Measurements from ENCODE around the gene GPRIN3. TPM values are rescaled to one million over a fixed set of nuclear protein-coding genes. Genes with fewer than 3 reads are reported as not detected.

Gene GPRIN3
- polyA plus RNA-seq (2013, experiment 1 of 2) = 0.69 TPM
- 0.67 TPM for polyA plus RNA-seq (2013, experiment 2 of 2)

DNA sequence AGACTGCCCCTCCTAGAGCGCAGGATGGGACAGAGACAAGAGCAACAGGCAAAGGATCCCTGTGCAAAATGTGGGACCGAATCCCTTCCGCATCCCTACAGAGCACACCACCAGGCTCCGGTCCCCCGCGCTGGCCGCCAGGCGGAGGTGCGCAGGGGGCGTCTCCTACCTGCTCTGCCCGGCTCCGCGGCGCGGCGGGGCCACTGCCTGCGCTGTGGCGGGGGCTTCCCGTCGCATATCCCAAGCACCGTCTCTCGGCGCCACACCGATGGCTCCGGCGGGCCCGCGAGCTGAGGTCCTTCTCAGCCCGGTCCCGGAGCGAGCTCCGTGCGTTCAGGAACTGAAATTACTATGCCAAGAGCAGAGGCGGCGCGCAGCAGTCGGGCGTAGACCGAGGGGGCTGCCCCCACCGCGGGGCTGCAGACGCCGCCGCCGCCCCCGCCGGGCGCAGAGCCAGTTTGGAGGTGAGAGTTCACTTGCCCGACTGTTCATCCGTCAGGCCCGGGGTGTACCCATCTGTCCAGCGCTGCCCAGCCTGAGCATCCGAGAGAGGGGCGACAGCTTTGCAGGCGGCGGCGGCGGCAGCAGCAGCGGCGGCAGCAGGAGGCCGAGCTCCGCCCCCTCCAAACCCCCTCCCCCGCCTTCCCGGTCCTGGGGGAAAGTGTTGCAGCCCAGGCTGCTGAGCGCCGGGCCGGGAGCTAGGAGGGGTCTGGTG lies at the start of gene GPRIN3:
GPRIN3 (minus strand) TSS at position 355 of the 715 bp plus-strand sequence. CDS start 57,690 bp downstream, outside the sequence.
- peak within 1 kb of the TSS; percentile 38 for H3K27ac ChIP-seq (ENCODE audit: low read depth, low read length)
- H2BK120ac ChIP-seq (ENCODE audit: low read depth, low read length) = no peak within 1 kb of the TSS
- WGBS (ENCODE audit: extremely low coverage, insufficient coverage, low lambda C conversion rate) = no CpG with 5 or more reads among the region's 67 CpGs

GRCh38 chr4:89357340-89357739 lies 49.7 kb upstream of the GPRIN3 start:
- no peak overlapping the region for H2BK15ac ChIP-seq (replicated peaks; ENCODE audit: low read depth)
- no CpG with 5 or more reads among the region's 3 CpGs for WGBS (ENCODE audit: extremely low coverage, insufficient coverage, low lambda C conversion rate)
- H3K4me2 ChIP-seq (ENCODE audit: low read length) = no peak overlapping the region
- H3K4ac ChIP-seq (ENCODE audit: low read depth, low read length) = no peak overlapping the region
- H3K9ac ChIP-seq (ENCODE audit: low read length) = no peak overlapping the region
- no peak overlapping the region for H3K4me3 ChIP-seq (ENCODE audit: low read length)
- no peak overlapping the region for H4K5ac ChIP-seq (ENCODE audit: low read length)
- no peak overlapping the region for H3K18ac ChIP-seq (ENCODE audit: low read length)
- H2BK5ac ChIP-seq (ENCODE audit: low read length) = no peak overlapping the region
- no peak for DNase-seq
- H3K79me1 ChIP-seq (ENCODE audit: low read length) = no peaks in the 10 kb centered on the region
- no peak overlapping the region for H4K8ac ChIP-seq (ENCODE audit: low read depth, low read length)
- H3K4me1 ChIP-seq (ENCODE audit: control insufficient read depth, low read depth, low read length) = no peaks in the 10 kb centered on the region
- no peak overlapping the region for H2BK120ac ChIP-seq (ENCODE audit: low read depth, low read length)
- H3K27ac ChIP-seq (ENCODE audit: low read depth, low read length) = no peak overlapping the region
- H3K56ac ChIP-seq (ENCODE audit: low read length) = no peak overlapping the region
- no peak overlapping the region for H2AK5ac ChIP-seq (ENCODE audit: low read length)
- H3K79me2 ChIP-seq (ENCODE audit: control insufficient read depth, insufficient read depth, low read length) = no peaks in the 10 kb centered on the region
- no peaks in the 10 kb centered on the region for H3K36me3 ChIP-seq (ENCODE audit: control insufficient read depth, insufficient read depth, low read length)
- no peak overlapping the region for H3K23ac ChIP-seq (ENCODE audit: low read length)
- no peaks in the 10 kb centered on the region for H3K27me3 ChIP-seq (ENCODE audit: insufficient read depth, low read length, poor library complexity)

More for the DNA sequence above, at the start of gene GPRIN3:
- H3K4me2 ChIP-seq (ENCODE audit: low read length) = peak within 1 kb of the TSS; percentile 49
- peak within 1 kb of the TSS; percentile 18 for H3K23ac ChIP-seq (ENCODE audit: low read length)
- H2AK5ac ChIP-seq (ENCODE audit: low read length) = no peak within 1 kb of the TSS
- H3K79me1 ChIP-seq (ENCODE audit: low read length) = no peaks in the 10 kb centered on the region
- no peak within 1 kb of the TSS for H4K8ac ChIP-seq (ENCODE audit: low read depth, low read length)
- peak within 1 kb of the TSS; percentile 86 for H3K56ac ChIP-seq (ENCODE audit: low read length)
- peak within 1 kb of the TSS; percentile 54 for H3K9ac ChIP-seq (ENCODE audit: low read length)
- no peaks in the 10 kb centered on the region for H3K27me3 ChIP-seq (ENCODE audit: insufficient read depth, low read length, poor library complexity)
- peaks cover 4% of the 10 kb centered on the region for H3K79me2 ChIP-seq (ENCODE audit: control insufficient read depth, insufficient read depth, low read length)
- H2BK15ac ChIP-seq (replicated peaks; ENCODE audit: low read depth) = no peak within 1 kb of the TSS
- H3K4me1 ChIP-seq (ENCODE audit: control insufficient read depth, low read depth, low read length) = no peaks in the 10 kb centered on the region
- H3K4me3 ChIP-seq (ENCODE audit: low read length) = peak within 1 kb of the TSS; percentile 29
- peak within 1 kb of the TSS; percentile 5 for H3K18ac ChIP-seq (ENCODE audit: low read length)
- peak within 1 kb of the TSS; percentile 62 for H3K4ac ChIP-seq (ENCODE audit: low read depth, low read length)
- H3K36me3 ChIP-seq (ENCODE audit: control insufficient read depth, insufficient read depth, low read length) = no peaks in the 10 kb centered on the region
- DNase-seq = peak; percentile 82
- no peak within 1 kb of the TSS for H4K5ac ChIP-seq (ENCODE audit: low read length)
- H2BK5ac ChIP-seq (ENCODE audit: low read length) = no peak within 1 kb of the TSS

DNA sequence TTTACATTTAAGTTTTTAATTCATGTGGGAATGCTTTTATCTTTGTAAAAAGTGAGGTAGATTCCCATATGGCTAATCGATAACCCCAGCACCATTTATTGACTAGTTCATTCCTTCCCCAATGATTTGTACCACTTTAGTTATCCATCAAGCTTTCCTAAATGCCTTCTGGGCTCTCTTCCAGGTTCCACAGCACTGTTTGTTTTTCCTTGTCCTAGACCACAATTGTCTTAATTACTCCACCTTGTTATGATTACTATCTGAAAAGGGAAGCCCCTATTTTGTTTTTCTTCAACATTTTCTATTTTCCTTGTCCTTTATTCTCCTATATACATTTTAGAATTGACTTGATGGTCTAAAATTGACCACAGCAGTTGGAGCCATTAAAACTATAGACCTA lies 48.5 kb upstream of the GPRIN3 start:
- H3K56ac ChIP-seq (ENCODE audit: low read length) = no peak overlapping the region
- no peak overlapping the region for H2BK15ac ChIP-seq (replicated peaks; ENCODE audit: low read depth)
- H3K27me3 ChIP-seq (ENCODE audit: insufficient read depth, low read length, poor library complexity) = no peaks in the 10 kb centered on the region
- no peak overlapping the region for H3K9ac ChIP-seq (ENCODE audit: low read length)
- no peak overlapping the region for H3K4me2 ChIP-seq (ENCODE audit: low read length)
- H2AK5ac ChIP-seq (ENCODE audit: low read length) = no peak overlapping the region
- H3K4ac ChIP-seq (ENCODE audit: low read depth, low read length) = no peak overlapping the region
- no peak overlapping the region for H2BK5ac ChIP-seq (ENCODE audit: low read length)
- H3K4me3 ChIP-seq (ENCODE audit: low read length) = no peak overlapping the region
- H4K8ac ChIP-seq (ENCODE audit: low read depth, low read length) = no peak overlapping the region
- H2BK120ac ChIP-seq (ENCODE audit: low read depth, low read length) = no peak overlapping the region
- H3K18ac ChIP-seq (ENCODE audit: low read length) = no peak overlapping the region
- no CpG with 5 or more reads among the region's 1 CpG for WGBS (ENCODE audit: extremely low coverage, insufficient coverage, low lambda C conversion rate)
- no peaks in the 10 kb centered on the region for H3K79me2 ChIP-seq (ENCODE audit: control insufficient read depth, insufficient read depth, low read length)
- no peak overlapping the region for H3K23ac ChIP-seq (ENCODE audit: low read length)
- H3K27ac ChIP-seq (ENCODE audit: low read depth, low read length) = no peak overlapping the region
- no peak overlapping the region for H4K5ac ChIP-seq (ENCODE audit: low read length)
- no peaks in the 10 kb centered on the region for H3K36me3 ChIP-seq (ENCODE audit: control insufficient read depth, insufficient read depth, low read length)
- DNase-seq = no peak
- no peaks in the 10 kb centered on the region for H3K79me1 ChIP-seq (ENCODE audit: low read length)
- H3K4me1 ChIP-seq (ENCODE audit: control insufficient read depth, low read depth, low read length) = no peaks in the 10 kb centered on the region

DNA sequence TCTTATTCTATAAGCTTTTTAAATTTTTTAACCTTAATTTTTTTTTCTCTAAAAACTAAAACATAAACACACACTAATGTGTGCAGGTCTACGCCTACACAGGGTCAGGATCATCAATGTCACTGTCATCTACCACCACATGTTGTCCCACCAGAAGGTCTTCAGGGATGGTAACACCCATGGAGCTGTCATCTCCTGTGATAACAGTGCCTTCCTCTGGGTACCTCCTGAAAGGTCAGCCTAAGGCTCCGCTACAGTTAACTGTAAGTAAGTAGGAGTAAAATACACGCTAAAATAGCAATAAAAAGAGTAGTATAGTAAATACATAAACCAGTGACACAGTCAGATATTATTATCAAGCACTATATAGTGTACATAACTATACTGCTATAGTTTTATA lies 45.9 kb upstream of the GPRIN3 start:
- Histone ChIP-seq H3K23ac (ENCODE audit: low read length) (no peak overlapping the region), H3K4ac (ENCODE audit: low read depth, low read length) (no peak overlapping the region), H3K27ac (ENCODE audit: low read depth, low read length) (no peak overlapping the region), H3K79me1 (ENCODE audit: low read length) (no peaks in the 10 kb centered on the region), H4K8ac (ENCODE audit: low read depth, low read length) (no peak overlapping the region), H2BK15ac (replicated peaks; ENCODE audit: low read depth) (no peak overlapping the region), H2BK5ac (ENCODE audit: low read length) (no peak overlapping the region), H3K4me1 (ENCODE audit: control insufficient read depth, low read depth, low read length) (no peaks in the 10 kb centered on the region), H2AK5ac (ENCODE audit: low read length) (no peak overlapping the region), H4K5ac (ENCODE audit: low read length) (no peak overlapping the region), H3K18ac (ENCODE audit: low read length) (no peak overlapping the region), H3K4me2 (ENCODE audit: low read length) (no peak overlapping the region), H3K27me3 (ENCODE audit: insufficient read depth, low read length, poor library complexity) (no peaks in the 10 kb centered on the region), H3K4me3 (ENCODE audit: low read length) (no peak overlapping the region), H3K36me3 (ENCODE audit: control insufficient read depth, insufficient read depth, low read length) (no peaks in the 10 kb centered on the region), H2BK120ac (ENCODE audit: low read depth, low read length) (no peak overlapping the region), H3K79me2 (ENCODE audit: control insufficient read depth, insufficient read depth, low read length) (no peaks in the 10 kb centered on the region), H3K56ac (ENCODE audit: low read length) (no peak overlapping the region), H3K9ac (ENCODE audit: low read length) (no peak overlapping the region)
- WGBS (ENCODE audit: extremely low coverage, insufficient coverage, low lambda C conversion rate) = no CpG with 5 or more reads among the region's 3 CpGs
- DNase-seq = no peak

DNA sequence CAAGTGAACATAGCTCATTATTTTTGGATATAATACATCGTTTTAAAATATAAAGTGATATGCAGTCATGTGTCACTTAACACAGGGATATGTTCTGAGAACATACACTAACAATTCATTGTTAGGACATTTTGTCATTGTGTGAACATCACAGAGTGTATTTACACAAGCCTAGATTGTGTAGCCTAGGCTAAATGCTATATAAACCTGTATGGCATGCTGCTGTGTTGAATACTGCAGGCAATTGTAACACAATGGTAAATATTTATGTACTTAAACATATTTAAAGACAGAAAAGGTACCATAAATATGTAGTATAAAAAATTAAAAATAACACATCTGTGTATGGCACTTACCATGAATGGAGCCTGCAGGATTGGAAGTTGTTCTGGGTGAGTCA lies 44.9 kb upstream of the GPRIN3 start:
- Histone ChIP-seq H2BK120ac (ENCODE audit: low read depth, low read length) (no peak overlapping the region), H3K36me3 (ENCODE audit: control insufficient read depth, insufficient read depth, low read length) (no peaks in the 10 kb centered on the region), H4K5ac (ENCODE audit: low read length) (no peak overlapping the region), H3K4me1 (ENCODE audit: control insufficient read depth, low read depth, low read length) (no peaks in the 10 kb centered on the region), H3K23ac (ENCODE audit: low read length) (no peak overlapping the region), H3K56ac (ENCODE audit: low read length) (no peak overlapping the region), H2BK5ac (ENCODE audit: low read length) (no peak overlapping the region), H3K18ac (ENCODE audit: low read length) (no peak overlapping the region), H4K8ac (ENCODE audit: low read depth, low read length) (no peak overlapping the region), H3K79me1 (ENCODE audit: low read length) (no peaks in the 10 kb centered on the region), H3K9ac (ENCODE audit: low read length) (no peak overlapping the region), H3K27ac (ENCODE audit: low read depth, low read length) (no peak overlapping the region), H3K4me3 (ENCODE audit: low read length) (no peak overlapping the region), H2BK15ac (replicated peaks; ENCODE audit: low read depth) (no peak overlapping the region), H2AK5ac (ENCODE audit: low read length) (no peak overlapping the region), H3K4ac (ENCODE audit: low read depth, low read length) (no peak overlapping the region), H3K27me3 (ENCODE audit: insufficient read depth, low read length, poor library complexity) (no peaks in the 10 kb centered on the region), H3K4me2 (ENCODE audit: low read length) (no peak overlapping the region), H3K79me2 (ENCODE audit: control insufficient read depth, insufficient read depth, low read length) (no peaks in the 10 kb centered on the region)
- DNase-seq = no peak
- no CpG with 5 or more reads among the region's 1 CpG for WGBS (ENCODE audit: extremely low coverage, insufficient coverage, low lambda C conversion rate)

DNA sequence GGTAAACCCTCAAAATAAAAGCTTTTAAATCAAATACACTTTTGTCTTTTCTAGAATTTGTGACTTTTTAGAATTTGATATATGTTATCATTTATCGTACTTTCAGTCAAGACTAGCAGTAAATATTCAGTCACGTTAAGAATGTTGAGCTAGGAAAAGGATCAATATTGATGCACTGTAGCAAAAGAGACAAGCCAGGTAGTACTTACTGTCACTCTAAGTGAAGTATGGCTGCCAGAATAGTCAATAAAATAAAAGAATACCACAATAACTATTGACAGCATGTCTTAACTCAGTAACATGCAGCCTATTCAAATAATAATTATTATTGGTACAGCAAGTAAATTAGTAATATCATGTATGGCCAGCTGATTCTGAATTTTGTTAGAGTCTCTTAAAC lies 43.6 kb upstream of the GPRIN3 start:
- no peak overlapping the region for H2BK5ac ChIP-seq (ENCODE audit: low read length)
- H3K18ac ChIP-seq (ENCODE audit: low read length) = no peak overlapping the region
- no peak overlapping the region for H3K4ac ChIP-seq (ENCODE audit: low read depth, low read length)
- H3K27ac ChIP-seq (ENCODE audit: low read depth, low read length) = no peak overlapping the region
- H3K4me2 ChIP-seq (ENCODE audit: low read length) = no peak overlapping the region
- H3K27me3 ChIP-seq (ENCODE audit: insufficient read depth, low read length, poor library complexity) = no peaks in the 10 kb centered on the region
- H3K9ac ChIP-seq (ENCODE audit: low read length) = no peak overlapping the region
- WGBS (ENCODE audit: extremely low coverage, insufficient coverage, low lambda C conversion rate) = no CpG with 5 or more reads among the region's 2 CpGs
- no peak overlapping the region for H2BK15ac ChIP-seq (replicated peaks; ENCODE audit: low read depth)
- no peaks in the 10 kb centered on the region for H3K4me1 ChIP-seq (ENCODE audit: control insufficient read depth, low read depth, low read length)
- no peak for DNase-seq
- H3K56ac ChIP-seq (ENCODE audit: low read length) = no peak overlapping the region
- no peak overlapping the region for H4K8ac ChIP-seq (ENCODE audit: low read depth, low read length)
- no peaks in the 10 kb centered on the region for H3K79me1 ChIP-seq (ENCODE audit: low read length)
- no peaks in the 10 kb centered on the region for H3K36me3 ChIP-seq (ENCODE audit: control insufficient read depth, insufficient read depth, low read length)
- no peak overlapping the region for H2BK120ac ChIP-seq (ENCODE audit: low read depth, low read length)
- no peak overlapping the region for H3K23ac ChIP-seq (ENCODE audit: low read length)
- H2AK5ac ChIP-seq (ENCODE audit: low read length) = no peak overlapping the region
- no peak overlapping the region for H3K4me3 ChIP-seq (ENCODE audit: low read length)
- H3K79me2 ChIP-seq (ENCODE audit: control insufficient read depth, insufficient read depth, low read length) = no peaks in the 10 kb centered on the region
- no peak overlapping the region for H4K5ac ChIP-seq (ENCODE audit: low read length)
